BJ (cell line): Measurements from ENCODE around the gene TRAPPC3. TPM values are rescaled to one million over a fixed set of nuclear protein-coding genes. Genes with fewer than 3 reads are reported as not detected.

Experiments used
- CTCF ChIA-PET: fragments of 350-600 bp; formaldehyde crosslinking; extraction: SDS; loops from one replicate; lab custom pipeline; 2021; ENCODE audit warnings: antibody characterized with exemption, inconsistent platforms; lab: Yijun Ruan, JAX
- POLR2A ChIA-PET: fragments of 300-600 bp; sonication (Branson Sonifier 250); formaldehyde crosslinking; extraction: SDS; loops from one replicate; lab custom pipeline; 2021; ENCODE audit warnings: antibody characterized with exemption; lab: Charles Lee
- DNase-seq: peaks from one replicate; pipeline ENCODE4 v3.0.0-alpha.2; 2011; ENCODE audit warnings: low read depth
- H3K27me3 ChIP-seq: 2 replicates; pipeline ENCODE4 v1.6.0; 2011; ENCODE audit warnings: low read length; ENCODE audit not compliant: control insufficient read depth, insufficient read depth
- H3K36me3 ChIP-seq: 2 replicates; pipeline ENCODE4 v1.5.1; 2011; ENCODE audit warnings: low read length; ENCODE audit not compliant: control insufficient read depth, insufficient read depth
- H3K4me3 ChIP-seq: 2 replicates; pipeline ENCODE4 v1.5.1; 2011; ENCODE audit warnings: low read depth, mild to moderate bottlenecking, control low read depth, low read length
- polyA plus RNA-seq: library from polyadenylated mRNA; depleted of rRNA; stranded (reverse); fragments of >200 nt; gene quantifications from 2 replicates; pipeline ENCODE4 v1.2.3, GENCODE V29; 2011
- TF ChIP-seq, protein P1 (sequence below): IDR thresholded peaks from 2 replicates; pipeline ENCODE4 v1.5.1; 2011; ENCODE audit warnings: low read depth, mild to moderate bottlenecking, control low read depth, inconsistent platforms, low read length, moderate library complexity; ENCODE audit not compliant: insufficient read depth

TRAPPC3 gene
- polyA plus RNA-seq, 1 experiment: 65.4 TPM

DNA sequence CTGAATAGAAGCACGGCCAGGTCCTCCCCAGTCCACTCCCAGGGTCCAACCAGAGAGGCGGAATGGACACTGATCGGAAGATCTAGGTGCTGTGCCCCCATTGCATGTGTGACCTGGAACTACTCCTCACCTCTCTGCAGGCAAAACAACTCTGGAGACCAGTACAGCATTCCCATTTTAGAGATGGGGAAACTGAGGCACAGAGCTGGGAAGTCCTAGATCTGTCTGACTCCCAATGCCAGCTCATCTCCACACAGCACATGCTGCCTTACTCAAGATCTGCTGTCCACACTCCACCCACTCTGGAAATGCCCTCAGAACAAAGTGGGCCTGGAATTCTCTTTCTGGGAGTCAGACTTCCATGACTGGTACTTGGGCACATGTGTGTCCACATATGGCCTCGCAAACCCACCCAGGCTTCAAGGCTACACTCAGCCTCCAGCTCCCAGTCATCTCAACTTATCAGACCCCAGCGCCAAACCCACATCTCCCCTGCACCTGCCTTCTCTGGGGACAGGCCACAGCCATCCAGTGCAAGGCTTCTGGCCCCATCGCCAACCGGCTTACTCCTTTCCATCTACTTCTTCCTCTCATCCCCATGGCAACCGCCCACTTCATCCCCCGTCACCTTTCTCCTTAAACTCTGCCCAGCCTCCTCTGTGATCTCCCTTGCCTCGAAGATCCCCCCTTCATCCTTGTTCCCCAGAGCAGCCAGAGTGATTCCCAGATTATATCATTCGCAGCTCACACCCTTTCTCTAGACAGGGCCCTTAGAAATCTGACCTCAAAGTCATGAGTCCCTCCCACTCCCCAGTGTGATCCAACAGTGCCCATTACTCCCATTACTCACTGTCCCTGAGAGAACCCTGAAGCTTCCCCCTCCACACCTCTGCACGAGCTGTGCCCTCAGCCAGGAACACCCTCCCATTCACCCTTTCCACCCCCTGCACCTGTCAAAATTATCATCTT is 26.9 kb downstream of the TRAPPC3 start:
- H3K4me3 ChIP-seq: no peak overlapping the region
- ChIA-PET CTCF (no interaction called here), POLR2A (no interaction called here)
- peaks cover 3% of the 10 kb centered on the region; the same call in 1 of the 2 replicates for H3K27me3 ChIP-seq
- DNase-seq: no peak
- TF ChIP-seq, protein P1, sequence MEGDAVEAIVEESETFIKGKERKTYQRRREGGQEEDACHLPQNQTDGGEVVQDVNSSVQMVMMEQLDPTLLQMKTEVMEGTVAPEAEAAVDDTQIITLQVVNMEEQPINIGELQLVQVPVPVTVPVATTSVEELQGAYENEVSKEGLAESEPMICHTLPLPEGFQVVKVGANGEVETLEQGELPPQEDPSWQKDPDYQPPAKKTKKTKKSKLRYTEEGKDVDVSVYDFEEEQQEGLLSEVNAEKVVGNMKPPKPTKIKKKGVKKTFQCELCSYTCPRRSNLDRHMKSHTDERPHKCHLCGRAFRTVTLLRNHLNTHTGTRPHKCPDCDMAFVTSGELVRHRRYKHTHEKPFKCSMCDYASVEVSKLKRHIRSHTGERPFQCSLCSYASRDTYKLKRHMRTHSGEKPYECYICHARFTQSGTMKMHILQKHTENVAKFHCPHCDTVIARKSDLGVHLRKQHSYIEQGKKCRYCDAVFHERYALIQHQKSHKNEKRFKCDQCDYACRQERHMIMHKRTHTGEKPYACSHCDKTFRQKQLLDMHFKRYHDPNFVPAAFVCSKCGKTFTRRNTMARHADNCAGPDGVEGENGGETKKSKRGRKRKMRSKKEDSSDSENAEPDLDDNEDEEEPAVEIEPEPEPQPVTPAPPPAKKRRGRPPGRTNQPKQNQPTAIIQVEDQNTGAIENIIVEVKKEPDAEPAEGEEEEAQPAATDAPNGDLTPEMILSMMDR: no peak
- H3K36me3 ChIP-seq: no peaks in the 10 kb centered on the region

DNA sequence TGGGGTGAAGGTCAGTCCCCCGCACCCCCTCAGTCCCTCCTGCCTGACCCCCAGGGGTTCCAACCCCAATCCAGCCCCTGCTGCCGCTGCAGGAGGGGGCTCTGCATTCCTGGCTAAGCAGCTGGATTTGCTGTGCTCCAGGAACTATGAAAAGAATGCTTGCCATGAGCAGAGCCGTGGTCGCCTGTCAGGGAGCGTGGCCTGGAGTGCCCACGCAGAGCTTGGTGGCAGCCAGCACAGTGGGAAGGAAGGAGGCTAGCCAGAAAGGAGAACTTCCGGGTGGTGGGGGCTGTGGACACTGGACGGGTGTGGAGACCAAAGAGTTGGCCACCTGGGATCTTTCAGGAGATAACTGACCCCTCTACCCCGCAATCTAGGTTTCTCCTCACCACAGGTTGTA is 29.8 kb downstream of the TRAPPC3 start:
- ChIA-PET CTCF (interaction anchor here (0.8 to 6.9 kb wide), 5 partner anchors 10 to 30 kb away, joined by 3 to 71 read pairs (median 6); no protein-coding TSS in a partner anchor), POLR2A (no interaction called here)
- no peak for DNase-seq

DNA sequence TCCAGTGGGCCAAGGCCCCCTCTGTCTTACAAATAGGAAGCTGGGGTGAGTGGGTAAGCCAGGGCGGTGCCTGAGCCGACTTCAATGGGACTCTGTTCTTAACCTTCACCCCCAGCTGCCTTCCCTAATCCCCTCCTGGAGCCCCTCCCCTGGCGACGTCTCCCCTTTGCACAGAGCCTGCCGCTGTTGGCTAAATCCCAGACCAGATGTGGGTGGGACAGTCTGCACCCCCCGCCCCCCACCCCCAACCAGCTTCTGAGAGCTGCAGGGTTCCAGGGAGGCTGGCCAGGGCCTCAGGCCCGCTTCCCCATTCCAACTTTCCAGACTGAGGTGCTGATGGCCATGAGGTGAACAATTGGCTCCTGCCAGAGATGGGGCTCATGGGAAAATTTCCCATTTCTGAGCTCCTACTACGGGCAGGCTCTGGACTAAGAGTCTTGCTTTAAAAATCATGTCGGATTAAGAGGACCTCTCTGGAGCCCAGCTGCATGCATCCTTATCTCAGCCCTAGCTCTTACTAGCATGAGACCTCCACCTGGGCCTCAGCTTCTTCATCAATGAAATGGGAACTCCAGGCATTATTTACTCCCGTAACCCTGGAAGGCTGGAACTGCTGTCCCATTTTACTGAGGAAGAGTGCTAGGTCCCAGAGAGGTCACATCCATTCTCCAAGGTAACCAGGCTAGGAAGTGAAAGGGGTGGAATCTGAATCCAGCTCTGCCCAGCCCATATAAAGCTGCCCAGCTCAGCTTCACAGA is 30.7 kb downstream of the TRAPPC3 start:
- Histone ChIP-seq H3K4me3 (no peak overlapping the region), H3K36me3 (no peaks in the 10 kb centered on the region), H3K27me3 (no peaks in the 10 kb centered on the region)
- TF ChIP-seq, protein P1: no peak
- CTCF ChIA-PET: interaction anchor here (0.8 to 6.9 kb wide), 10 partner anchors 9 to 31 kb away, joined by 3 to 71 read pairs (median 4); no protein-coding TSS in a partner anchor
- no peak for DNase-seq
- POLR2A ChIA-PET: no interaction called here

More for the DNA sequence above, 29.8 kb downstream of the TRAPPC3 start:
- H3K36me3 ChIP-seq: no peaks in the 10 kb centered on the region
- TF ChIP-seq, protein P1: no peak
- 0 out of 2 replicates have a peak, but pooled peaks cover under 1% of the 10 kb centered on the region for H3K27me3 ChIP-seq
- no peak overlapping the region for H3K4me3 ChIP-seq

DNA sequence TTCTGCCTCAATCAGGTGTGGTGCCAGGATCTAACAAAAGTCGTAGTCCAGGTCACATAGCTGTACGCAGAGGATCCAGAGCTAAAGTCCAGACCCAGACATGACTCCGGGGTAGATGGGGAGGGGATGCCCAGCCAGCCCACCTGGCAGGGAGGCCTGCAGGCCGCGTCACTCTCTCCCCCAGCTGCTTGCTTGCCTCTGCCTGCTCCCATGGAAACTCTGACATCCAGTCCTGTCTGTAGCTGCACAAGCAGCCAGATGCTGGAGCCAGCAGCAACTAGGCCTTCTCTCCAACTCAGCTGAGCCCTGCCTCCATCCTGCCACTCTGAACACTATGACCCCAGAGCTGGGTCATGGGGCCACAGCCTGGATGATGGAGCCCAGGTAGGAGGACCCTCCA is 32.4 kb downstream of the TRAPPC3 start:
- H3K36me3 ChIP-seq: peaks cover 1% of the 10 kb centered on the region; the same call in 1 of the 2 replicates
- DNase-seq: no peak
- ChIA-PET CTCF (interaction anchor here (1.2 to 6.9 kb wide), 5 partner anchors 13 to 33 kb away, joined by 3 to 71 read pairs (median 5); partner anchors contain the start of gene TRAPPC3), POLR2A (no interaction called here)
- TF ChIP-seq, protein P1: no peak
- H3K4me3 ChIP-seq: no peak overlapping the region
- no peaks in the 10 kb centered on the region for H3K27me3 ChIP-seq

DNA sequence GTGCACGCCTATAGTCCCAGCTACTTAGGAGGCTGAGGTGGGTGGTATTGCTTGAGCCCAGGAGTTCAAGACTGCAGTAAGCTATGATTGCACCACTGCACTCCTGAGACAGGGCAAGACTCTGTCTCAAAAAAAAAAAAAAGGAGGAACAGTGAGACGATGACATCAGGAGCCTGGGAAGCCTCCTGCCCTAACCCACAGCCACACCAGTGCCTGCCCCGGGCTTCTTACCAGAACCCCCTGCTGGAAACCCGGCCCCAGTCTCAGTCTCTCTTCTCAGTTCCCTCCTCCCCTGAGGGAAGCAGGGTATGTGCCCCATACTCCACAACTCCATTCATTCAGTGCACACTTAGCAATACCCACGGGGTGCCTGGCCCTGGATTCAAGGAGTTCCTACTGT is 33.4 kb downstream of the TRAPPC3 start:
- DNase-seq: no peak
- Histone ChIP-seq H3K36me3 (peaks cover 1% of the 10 kb centered on the region; the same call in 1 of the 2 replicates), H3K27me3 (no peaks in the 10 kb centered on the region), H3K4me3 (no peak overlapping the region)
- POLR2A ChIA-PET: interaction anchor here (0.6 kb wide), 1 partner anchor 163 kb away, joined by 3 read pairs; no protein-coding TSS in a partner anchor
- CTCF ChIA-PET: interaction anchor here (1.0 to 6.9 kb wide), 3 partner anchors 12 to 19 kb away, joined by 3 to 71 read pairs (median 3); no protein-coding TSS in a partner anchor
- TF ChIP-seq, protein P1: no peak
